Fibroblast of peridontal ligament (primary cell): Measurements from ENCODE around the gene NIT1.

Experiments
- DNase-seq: peaks from one replicate; pipeline ENCODE4 v3.0.0-alpha.2; 2010; ENCODE audit errors: extremely low read depth

Gene NIT1

GRCh38 chr1:161117759-161118581 is at the start of gene NIT1, which contains the start of gene PFDN2:
Gene NIT1 (plus strand): TSS chr1:161118105. CDS start chr1:161118177, 72 bp downstream.
Gene PFDN2 (minus strand): TSS chr1:161118037. CDS start chr1:161118026, 11 bp downstream.
- peak; percentile 74 for DNase-seq

GRCh38 chr1:161068306-161069234 is 49.3 kb upstream of the NIT1 start:
- no peak for DNase-seq

DNA sequence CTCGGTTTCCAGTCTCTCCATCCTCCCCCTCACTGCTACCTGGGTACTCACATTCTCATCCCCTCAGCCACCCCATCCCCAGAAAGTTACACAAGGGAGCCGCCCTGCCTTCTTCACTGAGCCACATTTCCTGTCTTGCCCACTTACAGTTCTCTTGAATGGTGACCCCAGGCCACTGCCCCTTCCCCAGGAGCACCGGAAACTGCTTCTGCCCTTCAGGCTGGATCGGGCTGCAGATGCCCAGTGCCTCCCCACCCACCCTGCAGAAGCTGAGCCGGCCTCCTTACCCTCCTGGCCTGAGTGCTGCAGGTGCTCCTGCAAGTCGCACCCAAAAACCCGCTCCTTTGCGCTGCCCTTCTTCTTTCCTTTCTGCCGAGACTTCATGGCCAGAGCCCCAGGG is 48.7 kb upstream of the NIT1 start:
- no peak for DNase-seq

DNA sequence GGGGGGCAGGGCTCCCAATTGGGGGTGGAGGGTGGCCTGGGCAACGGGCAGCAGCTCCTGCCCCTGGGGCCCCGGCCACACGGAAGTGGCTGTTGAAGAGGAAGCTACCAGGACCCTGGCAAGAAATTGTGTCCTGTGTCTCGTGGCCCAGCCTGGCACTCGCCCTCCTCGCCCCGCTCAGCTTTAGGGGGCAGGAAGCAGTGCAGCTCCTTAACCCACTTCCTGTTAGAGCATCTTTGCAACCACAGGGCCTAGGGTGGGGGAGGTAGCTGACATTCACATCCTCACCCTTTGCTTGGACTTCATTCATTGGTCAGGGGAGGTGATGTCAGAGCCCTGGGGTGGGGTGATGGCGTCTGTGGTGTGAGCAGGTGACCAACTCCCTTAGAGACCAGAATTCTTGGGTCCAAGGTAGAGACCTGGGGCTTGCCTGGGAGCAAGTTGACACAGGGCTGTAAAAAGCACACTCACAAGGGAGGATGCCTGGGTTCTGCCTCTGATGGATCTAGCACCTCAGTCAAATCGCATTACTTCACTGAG is 48.1 kb upstream of the NIT1 start, which contains the start of gene ARHGAP30:
ARHGAP30 (minus strand) TSS at position 161 of the 540 bp plus-strand sequence. CDS start 267 bp downstream, outside the sequence.
- no peak for DNase-seq

GRCh38 chr1:161070761-161071160 is 47.1 kb upstream of the NIT1 start:
- DNase-seq = no peak

DNA sequence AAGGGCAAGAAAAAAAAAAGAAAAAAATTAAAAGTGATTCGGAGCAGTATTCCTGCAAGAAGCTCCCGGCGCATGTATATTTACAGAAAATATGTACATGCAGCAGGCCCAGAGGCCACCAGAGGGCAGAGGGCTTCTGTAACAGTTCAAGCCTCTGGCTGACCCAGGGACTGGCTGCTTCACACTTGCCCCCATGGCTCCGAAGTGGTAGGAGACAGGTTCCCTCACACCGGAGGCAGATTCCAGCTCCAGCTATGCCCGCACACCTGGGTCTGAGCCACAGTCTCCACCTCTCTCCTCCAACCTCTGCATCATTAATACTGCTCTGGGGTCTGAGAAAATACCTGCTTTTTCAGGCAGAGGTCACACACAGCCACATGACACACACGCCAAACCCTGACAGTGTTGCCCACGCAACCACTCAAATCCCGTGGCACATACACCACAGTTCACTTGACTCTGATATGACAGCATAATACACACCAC is 46.0 kb upstream of the NIT1 start:
- DNase-seq = peak; percentile 66

DNA sequence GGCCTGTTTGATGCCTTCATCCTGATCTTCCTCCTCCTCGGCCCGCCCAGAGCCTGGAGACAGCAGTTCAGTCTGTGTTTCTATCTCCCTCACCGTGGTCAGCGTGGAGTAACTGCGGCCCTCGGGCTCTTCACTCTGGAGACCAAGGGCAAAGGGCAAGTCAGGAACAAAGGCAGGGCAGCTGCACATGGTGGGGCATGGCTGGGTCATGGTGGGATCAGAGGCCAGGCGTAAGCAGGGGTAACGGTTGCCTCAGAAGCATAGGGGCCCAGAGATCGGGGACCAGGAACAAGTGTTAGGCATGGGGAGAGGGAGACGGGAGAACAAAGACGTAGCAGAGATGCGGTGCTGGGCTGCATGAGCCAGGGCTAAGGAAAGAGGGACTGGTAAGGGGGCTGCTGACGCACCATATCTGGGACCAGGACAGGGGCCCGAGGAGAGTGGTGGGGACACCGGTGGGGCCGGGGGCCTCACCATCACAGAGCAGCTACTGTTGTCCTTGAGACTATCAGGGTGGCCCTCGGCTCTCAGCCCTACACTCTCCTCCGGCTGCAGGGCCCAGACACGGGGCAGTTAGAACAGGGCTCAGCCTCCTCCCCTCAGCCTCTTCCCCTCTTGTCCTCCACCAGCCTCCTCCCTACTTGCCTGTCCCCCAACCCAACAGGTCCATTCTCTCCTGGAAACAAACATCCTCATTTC is 45.0 kb upstream of the NIT1 start:
- no peak for DNase-seq

DNA sequence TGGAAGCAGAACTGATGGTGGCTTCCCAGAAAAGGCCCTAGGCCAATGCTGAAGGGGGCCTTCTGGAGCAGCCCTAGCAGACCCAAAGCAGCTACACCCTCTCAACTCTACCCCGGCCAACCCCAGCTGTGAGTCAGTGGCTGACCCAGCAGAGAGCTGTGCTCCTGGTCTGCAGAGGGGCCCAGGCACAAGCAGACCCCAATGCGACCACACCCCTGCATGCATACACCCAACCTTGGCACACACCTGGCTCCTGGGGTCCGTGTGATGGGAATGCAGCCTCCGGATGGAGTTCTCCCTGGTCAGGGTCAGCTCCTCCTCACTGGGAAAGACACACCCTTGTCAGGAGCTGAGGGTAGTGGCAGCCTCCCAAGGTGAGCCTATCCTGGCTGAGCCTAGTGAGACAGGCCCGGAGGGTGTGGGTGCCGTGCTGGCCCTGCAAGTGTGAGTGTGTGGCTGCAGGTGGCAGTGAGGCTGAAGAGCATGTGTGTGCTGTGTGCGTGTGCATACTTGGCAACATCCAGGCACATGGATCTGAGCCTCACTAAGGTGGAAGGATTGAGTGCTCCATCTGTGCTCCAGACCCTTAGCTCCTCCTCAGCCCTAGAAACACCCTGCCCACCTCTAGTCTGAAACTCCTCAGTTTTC is 44.3 kb upstream of the NIT1 start:
- no peak for DNase-seq

- DNase-seq = no peak
Measured at GRCh38 chr1:161074676-161075368, 43.1 kb upstream of the NIT1 start.

DNA sequence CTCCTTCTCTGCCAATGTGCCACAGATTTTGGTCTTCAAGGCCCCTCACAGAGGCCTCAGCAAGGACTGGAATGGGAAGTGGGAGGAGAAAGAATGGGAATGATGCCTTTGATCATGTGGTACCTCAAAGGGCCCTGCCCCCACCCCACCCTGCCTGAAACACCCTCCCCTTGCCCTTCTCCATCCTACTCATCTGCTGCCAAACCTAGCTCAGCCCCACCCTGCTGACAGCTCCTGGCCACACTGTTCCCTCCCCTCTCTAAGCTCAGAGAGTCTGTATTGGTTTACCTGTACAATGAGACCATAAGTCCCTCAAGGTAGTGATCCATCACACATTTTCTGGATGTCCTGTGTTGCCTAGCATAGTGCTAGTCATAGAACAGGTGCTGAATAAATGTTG is 41.5 kb upstream of the NIT1 start:
- no peak for DNase-seq

DNA sequence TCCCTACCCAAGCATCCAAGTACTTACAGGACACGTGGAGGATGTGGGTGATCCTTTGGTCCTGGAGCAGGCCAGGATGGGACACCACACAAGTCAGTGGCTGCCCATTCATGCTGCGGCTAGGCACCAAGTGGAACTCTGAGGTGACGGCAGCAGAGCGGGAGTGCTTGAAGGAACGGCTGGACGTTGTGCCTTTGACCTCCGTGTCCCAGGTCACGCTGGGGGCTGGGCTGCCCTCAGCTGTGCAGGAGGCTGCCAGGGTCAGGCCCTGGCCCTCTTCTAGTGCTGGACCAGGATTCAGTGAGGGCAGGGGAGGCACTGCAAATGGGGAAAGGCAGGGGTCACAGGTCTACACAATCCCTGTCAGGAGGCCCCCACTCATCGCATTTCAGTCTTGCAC is 40.5 kb upstream of the NIT1 start:
- no peak for DNase-seq

DNA sequence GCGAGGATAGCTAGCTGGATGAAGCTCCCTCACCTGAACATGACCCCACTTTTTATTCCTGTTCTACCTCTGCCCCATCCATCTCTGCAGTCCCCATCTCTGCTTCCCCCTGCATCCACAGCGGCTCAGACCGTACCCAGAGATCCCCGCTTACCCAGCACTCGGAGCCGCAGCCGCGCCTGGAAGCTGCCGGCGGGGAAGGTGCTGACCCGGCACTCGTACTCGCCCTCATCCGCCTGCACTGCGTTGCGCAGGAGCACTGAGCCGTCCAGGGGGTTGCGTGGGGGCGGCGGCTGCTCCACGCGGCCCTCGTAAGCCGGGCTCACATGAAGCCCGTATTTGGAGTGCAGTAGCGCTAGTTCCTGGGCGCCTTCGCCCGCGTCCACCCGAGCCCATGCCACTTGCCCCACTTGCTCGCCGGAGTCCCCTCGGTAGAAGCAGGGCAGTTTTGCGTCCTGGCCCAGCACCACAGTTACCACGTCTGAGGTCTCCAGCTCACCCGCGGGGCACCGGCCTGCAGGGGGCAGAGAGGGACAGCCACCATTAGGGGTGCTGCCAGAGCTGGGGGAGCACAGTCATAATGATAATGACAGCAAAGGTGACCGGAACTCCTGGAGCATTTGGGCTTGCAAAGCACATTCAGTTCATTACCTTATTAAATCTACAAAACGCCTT is 38.3 kb upstream of the NIT1 start:
- DNase-seq = no peak

- DNase-seq = peak; percentile 13
Measured at GRCh38 chr1:161080441-161081405, 37.2 kb upstream of the NIT1 start.

DNA sequence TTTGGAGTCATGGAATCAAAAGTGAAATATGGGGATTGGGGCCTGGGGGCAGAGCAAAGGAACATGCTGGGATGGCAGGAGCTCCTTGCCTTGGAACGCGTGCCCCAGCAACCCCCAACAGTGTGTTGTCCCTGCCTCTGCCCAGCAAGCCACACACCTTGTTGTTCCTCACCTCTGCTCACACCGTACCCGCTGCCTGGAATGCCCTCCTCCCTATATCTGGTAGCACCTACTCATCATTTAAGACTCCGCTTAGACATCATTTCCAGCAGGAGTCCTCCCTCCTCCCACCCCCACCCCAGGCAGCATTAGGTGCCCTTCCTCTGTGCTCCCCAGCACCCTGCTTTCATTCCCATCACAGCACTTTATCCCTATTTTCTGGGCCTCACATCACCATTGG is 36.4 kb upstream of the NIT1 start:
- DNase-seq = no peak

- no peak for DNase-seq
Measured at GRCh38 chr1:161082483-161082882, 35.4 kb upstream of the NIT1 start.

DNA sequence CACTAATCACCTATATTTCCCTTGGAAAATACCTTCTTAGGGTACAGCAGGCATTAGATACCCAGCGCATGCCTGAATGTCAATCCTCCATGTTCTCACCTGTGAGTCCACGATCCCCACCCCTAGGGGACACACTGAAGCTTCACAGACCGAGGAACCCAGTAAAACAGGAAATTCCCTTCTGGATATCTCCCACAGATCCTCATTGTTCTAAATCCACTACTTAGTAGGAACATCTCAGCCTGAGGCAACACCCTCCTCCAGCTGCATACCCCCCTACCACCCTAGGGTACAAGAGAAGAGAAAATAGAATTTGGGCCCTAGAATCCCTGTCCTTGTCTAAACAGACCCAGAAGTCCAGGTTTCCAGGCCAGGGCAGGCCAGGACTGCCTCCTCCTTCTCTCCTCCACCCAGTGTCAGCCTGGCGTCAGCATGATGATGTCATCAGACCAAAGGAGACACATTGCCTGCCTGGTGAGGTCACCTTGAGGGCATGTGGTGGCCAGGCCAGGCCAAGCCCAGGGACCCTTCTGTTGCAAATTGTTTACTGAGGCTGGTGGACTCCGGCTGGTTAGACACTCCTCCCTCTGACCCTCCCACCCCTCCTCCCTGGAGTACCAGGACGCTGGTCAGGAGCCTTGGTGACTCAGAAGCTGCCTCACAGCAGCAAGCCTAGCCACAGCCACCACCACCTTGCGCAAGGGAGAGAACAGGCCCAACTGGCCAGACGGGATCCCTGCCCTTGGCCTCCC is 34.7 kb upstream of the NIT1 start:
- peak; percentile 85 for DNase-seq

DNA sequence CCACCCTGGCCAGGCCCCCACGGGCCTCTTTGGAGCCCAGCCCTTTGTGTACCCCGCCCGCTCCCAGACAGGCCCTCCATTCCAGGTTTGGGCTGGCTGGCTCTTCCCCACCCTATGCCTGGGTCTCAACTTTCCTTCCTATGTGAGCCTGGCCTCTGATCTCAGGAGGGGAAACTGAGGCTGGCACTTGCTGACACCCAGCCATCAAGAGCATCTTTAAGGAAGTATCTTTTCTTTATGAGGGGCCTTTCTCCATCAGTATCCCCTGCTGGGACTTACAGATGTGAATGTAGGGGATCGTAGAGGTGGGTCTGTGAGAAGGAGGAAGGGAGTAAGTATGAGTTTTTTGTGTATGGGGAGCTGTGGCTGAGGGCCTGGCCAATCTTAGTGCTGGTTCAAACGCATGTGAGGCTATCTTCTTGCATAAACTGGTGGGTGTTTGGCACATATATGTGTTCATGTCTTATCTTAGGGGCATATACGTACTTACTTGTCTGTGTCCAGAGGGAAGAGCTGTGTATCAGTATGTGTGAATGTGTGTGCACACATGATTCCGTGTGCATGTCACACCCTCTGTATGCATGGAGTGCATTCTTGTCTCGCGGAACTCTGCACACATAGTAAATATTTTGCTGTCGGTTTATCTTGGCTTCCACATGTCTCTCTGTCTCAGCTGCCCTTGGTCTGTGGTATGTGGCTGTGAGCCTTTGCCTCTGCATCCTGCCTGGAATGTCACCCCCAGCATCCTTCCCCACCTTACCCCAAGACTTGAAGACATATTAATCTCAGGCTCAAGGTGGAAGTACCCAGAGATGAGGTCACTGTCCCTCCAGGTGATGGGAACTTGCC is 33.9 kb upstream of the NIT1 start:
- DNase-seq = peak; percentile 11
